Endodermal cell (in vitro differentiated cells): Measurements from ENCODE around the gene RPS24. TPM values are rescaled to one million over a fixed set of nuclear protein-coding genes. Genes with fewer than 3 reads are reported as not detected.

Experiments
- DNase-seq: peaks from one replicate; pipeline ENCODE4 v3.0.0-alpha.2; 2017
- H3K27ac ChIP-seq: 2 replicates; pipeline ENCODE4 v1.5.1; 2013; ENCODE audit warnings: mild to moderate bottlenecking, low read depth, low read length, moderate library complexity
- H3K27me3 ChIP-seq: 2 replicates; pipeline ENCODE4 v1.6.1; 2013; ENCODE audit warnings: mild to moderate bottlenecking, low read length, moderate library complexity; ENCODE audit not compliant: insufficient read depth, control insufficient read depth, poor library complexity, severe bottlenecking
- H3K36me3 ChIP-seq: 2 replicates; pipeline ENCODE4 v1.7.0; 2013; ENCODE audit warnings: mild to moderate bottlenecking, low read length, moderate library complexity; ENCODE audit not compliant: control insufficient read depth, insufficient read depth
- H3K4me1 ChIP-seq: one replicate; pipeline ENCODE4 v1.7.0; 2013; ENCODE audit warnings: low read length; ENCODE audit not compliant: control insufficient read depth, insufficient read depth
- H3K4me3 ChIP-seq: 2 replicates; pipeline ENCODE4 v1.5.1; 2013; ENCODE audit warnings: mild to moderate bottlenecking, low read length, moderate library complexity
- H3K9ac ChIP-seq: 2 replicates; pipeline ENCODE4 v1.6.1; 2013; ENCODE audit warnings: mild to moderate bottlenecking, low read length, moderate library complexity; ENCODE audit not compliant: poor library complexity, severe bottlenecking; ENCODE audit errors: extremely low read depth
- H3K9me3 ChIP-seq: 2 replicates; pipeline ENCODE4 v1.6.1; 2013; ENCODE audit warnings: mild to moderate bottlenecking, low read length, moderate library complexity; ENCODE audit not compliant: control insufficient read depth
- H3K27ac Mint-ChIP-seq: 2 replicates; pipeline ENCODE4 v1.8.0; 2020; ENCODE audit warnings: mixed read lengths
- H3K27me3 Mint-ChIP-seq: 2 replicates; pipeline ENCODE4 v1.8.0; 2021; ENCODE audit warnings: mild to moderate bottlenecking, mixed read lengths; ENCODE audit not compliant: insufficient read depth
- H3K36me3 Mint-ChIP-seq: 2 replicates; pipeline ENCODE4 v1.8.0; 2020; ENCODE audit warnings: low read depth, mixed read lengths
- H3K4me1 Mint-ChIP-seq: 2 replicates; pipeline ENCODE4 v1.8.0; 2020; ENCODE audit warnings: mixed read lengths
- H3K4me3 Mint-ChIP-seq: 2 replicates; pipeline ENCODE4 v1.8.0; 2020; ENCODE audit warnings: mild to moderate bottlenecking, moderate library complexity, mixed read lengths
- H3K9me3 Mint-ChIP-seq: 2 replicates; pipeline ENCODE4 v1.8.0; 2020; ENCODE audit warnings: mild to moderate bottlenecking, mixed read lengths
- WGBS, 2 experiments: methylation state at CpG; one replicate each; pipeline versions ENCODE4 v1.1.5 to v1.1.7; 2013; ENCODE audit warnings: missing lambda C conversion rate in 2 of 2, mixed read lengths in 1 of 2; ENCODE audit not compliant: insufficient coverage in 1 of 2, insufficient read length in 1 of 2; 5-methylcytosine and 5-hydroxymethylcytosine counted together
- total RNA-seq, 2 donors: library from RNA; stranded (reverse); fragmentation: NEBNext Ultra II Directional in 1 of 2; extraction: Animal tissue kit (Norgen Biotek cat#: 25700) in 1 of 2; gene quantifications; 2 replicates in 1 of 2; 3 replicates in 1 of 2; pipeline ENCODE4 v1.2.1, GENCODE V29; 2021
- TF ChIP-seq, protein P1 (sequence below): fragments of 200-600 bp; sonication (generic); conservative IDR thresholded peaks from 2 replicates; pipeline ENCODE4 v1.5.0; 2021; ENCODE audit warnings: antibody characterized with exemption, mild to moderate bottlenecking

The RPS24 gene
- total RNA-seq, 2 donors from 2014 or later = 1,695 to 1,720 TPM

GRCh38 chr10:78000956-78001472 is 32.6 kb upstream of the RPS24 start:
- H3K4me3 Mint-ChIP-seq = no peak overlapping the region
- WGBS, 2 experiments = 96% methylated on average over 5 to 6 of the region's 6 CpGs
- peaks cover 79% of the 10 kb centered on the region for H3K36me3 Mint-ChIP-seq
- no peak overlapping the region for H3K27ac ChIP-seq
- TF ChIP-seq, protein P1, sequence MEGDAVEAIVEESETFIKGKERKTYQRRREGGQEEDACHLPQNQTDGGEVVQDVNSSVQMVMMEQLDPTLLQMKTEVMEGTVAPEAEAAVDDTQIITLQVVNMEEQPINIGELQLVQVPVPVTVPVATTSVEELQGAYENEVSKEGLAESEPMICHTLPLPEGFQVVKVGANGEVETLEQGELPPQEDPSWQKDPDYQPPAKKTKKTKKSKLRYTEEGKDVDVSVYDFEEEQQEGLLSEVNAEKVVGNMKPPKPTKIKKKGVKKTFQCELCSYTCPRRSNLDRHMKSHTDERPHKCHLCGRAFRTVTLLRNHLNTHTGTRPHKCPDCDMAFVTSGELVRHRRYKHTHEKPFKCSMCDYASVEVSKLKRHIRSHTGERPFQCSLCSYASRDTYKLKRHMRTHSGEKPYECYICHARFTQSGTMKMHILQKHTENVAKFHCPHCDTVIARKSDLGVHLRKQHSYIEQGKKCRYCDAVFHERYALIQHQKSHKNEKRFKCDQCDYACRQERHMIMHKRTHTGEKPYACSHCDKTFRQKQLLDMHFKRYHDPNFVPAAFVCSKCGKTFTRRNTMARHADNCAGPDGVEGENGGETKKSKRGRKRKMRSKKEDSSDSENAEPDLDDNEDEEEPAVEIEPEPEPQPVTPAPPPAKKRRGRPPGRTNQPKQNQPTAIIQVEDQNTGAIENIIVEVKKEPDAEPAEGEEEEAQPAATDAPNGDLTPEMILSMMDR = no peak
- no peaks in the 10 kb centered on the region for H3K9me3 Mint-ChIP-seq
- H3K4me1 ChIP-seq = no peaks in the 10 kb centered on the region
- no peaks in the 10 kb centered on the region for H3K4me1 Mint-ChIP-seq
- H3K27me3 Mint-ChIP-seq = no peaks in the 10 kb centered on the region
- H3K36me3 ChIP-seq = peaks cover 68% of the 10 kb centered on the region
- no peak for DNase-seq
- H3K9ac ChIP-seq = no peak overlapping the region
- no peak overlapping the region for H3K27ac Mint-ChIP-seq
- no peaks in the 10 kb centered on the region for H3K27me3 ChIP-seq
- no peaks in the 10 kb centered on the region for H3K9me3 ChIP-seq
- H3K4me3 ChIP-seq = no peak overlapping the region

DNA sequence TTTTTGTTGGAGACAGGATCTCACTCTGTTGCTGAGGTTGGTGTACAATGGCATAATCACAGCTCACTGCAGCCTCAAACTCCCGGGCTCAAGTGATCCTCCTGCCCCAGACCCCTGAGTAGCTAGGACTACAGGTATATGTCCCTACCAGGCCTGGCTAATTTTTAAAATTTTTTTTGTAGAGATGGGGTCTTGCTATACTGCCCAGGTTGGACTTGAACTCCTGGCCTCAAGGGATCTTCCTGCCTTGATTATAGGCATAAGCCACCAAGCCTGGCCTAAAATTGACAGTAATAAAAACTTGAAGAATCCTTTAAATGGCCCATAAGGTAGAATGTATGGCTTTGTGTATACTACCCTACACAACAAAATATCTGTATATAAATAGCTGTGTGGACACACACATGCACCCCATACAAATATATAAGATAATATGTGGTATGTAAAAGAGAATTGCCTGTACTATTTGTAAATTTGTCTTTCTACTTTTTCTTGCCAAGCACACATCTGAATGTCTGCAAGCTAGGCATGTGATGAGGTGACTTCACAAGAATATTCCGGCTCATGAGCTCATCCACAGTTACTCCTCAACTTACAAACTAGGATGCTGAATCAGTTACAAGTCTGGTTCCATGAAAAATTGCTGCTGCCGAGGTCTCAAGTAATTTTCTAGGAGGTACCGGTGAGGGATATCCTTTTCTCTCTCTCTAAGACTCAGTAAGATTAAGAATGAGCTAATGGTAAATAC is 30.9 kb upstream of the RPS24 start:
- Mint-ChIP-seq H3K4me3 (no peak overlapping the region), H3K9me3 (no peaks in the 10 kb centered on the region), H3K36me3 (peaks cover 80% of the 10 kb centered on the region), H3K4me1 (no peaks in the 10 kb centered on the region), H3K27me3 (no peaks in the 10 kb centered on the region), H3K27ac (no peak overlapping the region)
- Histone ChIP-seq H3K27ac (no peak overlapping the region), H3K4me1 (no peaks in the 10 kb centered on the region), H3K9me3 (no peaks in the 10 kb centered on the region), H3K4me3 (no peak overlapping the region), H3K27me3 (no peaks in the 10 kb centered on the region), H3K9ac (no peak overlapping the region), H3K36me3 (peaks cover 82% of the 10 kb centered on the region)
- 91 to 96% methylated on average over 4 of the region's 4 CpGs for WGBS, 2 experiments
- DNase-seq = no peak
- TF ChIP-seq, protein P1 = no peak

DNA sequence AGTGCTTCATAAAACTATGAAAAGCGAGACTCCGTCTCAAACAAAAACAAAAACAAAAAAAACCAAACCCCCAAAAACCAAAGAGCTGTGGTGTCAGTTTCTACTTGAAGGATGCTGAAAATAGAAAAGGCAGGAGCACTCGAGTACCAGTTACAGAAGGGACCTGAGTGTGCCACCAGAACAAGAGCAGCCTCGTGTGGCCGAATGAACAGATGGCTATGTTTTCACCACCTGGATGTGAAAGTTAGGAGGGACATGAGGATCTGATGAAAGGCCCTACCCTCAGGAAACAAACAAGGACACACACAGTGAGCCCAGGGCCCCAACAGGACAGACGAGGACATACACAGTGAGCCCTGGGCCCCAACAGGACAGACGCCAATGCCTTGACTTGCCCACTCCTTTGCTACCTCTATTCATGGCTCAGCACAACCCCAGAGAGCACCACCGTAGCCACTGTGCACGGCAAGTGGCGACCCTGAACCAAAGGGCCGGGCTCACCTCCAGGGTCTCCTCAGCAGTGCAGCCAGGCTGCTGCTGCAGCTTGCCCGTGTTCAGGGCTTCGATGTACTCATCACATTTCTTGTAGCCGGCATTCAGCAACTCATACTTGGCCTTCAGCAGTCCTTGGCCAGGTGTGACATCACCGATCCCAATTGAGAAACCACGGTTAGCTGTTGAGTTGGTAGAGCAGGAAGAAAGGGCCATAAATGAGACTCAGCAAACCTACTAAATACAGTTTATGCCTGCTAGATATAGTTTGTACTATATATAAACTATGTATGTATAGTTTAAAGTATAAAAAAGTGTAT is 29.2 kb upstream of the RPS24 start:
- WGBS, 2 experiments = 95% methylated on average over 10 to 16 of the region's 16 CpGs
- no peaks in the 10 kb centered on the region for H3K4me1 ChIP-seq
- Mint-ChIP-seq H3K4me1 (no peaks in the 10 kb centered on the region), H3K27me3 (no peaks in the 10 kb centered on the region), H3K27ac (no peak overlapping the region), H3K9me3 (no peaks in the 10 kb centered on the region), H3K36me3 (peaks cover 80% of the 10 kb centered on the region), H3K4me3 (no peak overlapping the region)
- H3K9ac ChIP-seq = no peak overlapping the region
- no peaks in the 10 kb centered on the region for H3K9me3 ChIP-seq
- no peak overlapping the region for H3K27ac ChIP-seq
- peaks cover 92% of the 10 kb centered on the region for H3K36me3 ChIP-seq
- TF ChIP-seq, protein P1 = no peak
- DNase-seq = no peak
- no peak overlapping the region for H3K4me3 ChIP-seq
- H3K27me3 ChIP-seq = no peaks in the 10 kb centered on the region
